ENCODE results near the gene PTOV1. TPM values are rescaled to one million over a fixed set of nuclear protein-coding genes. Genes with fewer than 3 reads are reported as not detected.

The PTOV1 gene
- polyA plus RNA-seq, 1 experiment: 67.6 TPM

- TF ChIP-seq, protein P1, sequence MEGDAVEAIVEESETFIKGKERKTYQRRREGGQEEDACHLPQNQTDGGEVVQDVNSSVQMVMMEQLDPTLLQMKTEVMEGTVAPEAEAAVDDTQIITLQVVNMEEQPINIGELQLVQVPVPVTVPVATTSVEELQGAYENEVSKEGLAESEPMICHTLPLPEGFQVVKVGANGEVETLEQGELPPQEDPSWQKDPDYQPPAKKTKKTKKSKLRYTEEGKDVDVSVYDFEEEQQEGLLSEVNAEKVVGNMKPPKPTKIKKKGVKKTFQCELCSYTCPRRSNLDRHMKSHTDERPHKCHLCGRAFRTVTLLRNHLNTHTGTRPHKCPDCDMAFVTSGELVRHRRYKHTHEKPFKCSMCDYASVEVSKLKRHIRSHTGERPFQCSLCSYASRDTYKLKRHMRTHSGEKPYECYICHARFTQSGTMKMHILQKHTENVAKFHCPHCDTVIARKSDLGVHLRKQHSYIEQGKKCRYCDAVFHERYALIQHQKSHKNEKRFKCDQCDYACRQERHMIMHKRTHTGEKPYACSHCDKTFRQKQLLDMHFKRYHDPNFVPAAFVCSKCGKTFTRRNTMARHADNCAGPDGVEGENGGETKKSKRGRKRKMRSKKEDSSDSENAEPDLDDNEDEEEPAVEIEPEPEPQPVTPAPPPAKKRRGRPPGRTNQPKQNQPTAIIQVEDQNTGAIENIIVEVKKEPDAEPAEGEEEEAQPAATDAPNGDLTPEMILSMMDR (IDR thresholded peaks at IDR 0.05; ENCODE audit: insufficient read depth, low read depth, low read length): no peak
- ChIA-PET POLR2A (no interaction called here), CTCF (interaction anchor here (1.9 to 2.2 kb wide), 2 partner anchors 62 to 95 kb away, joined by 4 to 9 read pairs; no protein-coding TSS in a partner anchor)
- peaks cover 1% of the 10 kb centered on the region for H3K36me3 ChIP-seq (ENCODE audit: control insufficient read depth, insufficient read depth, low read length)
- H3K4me3 ChIP-seq (ENCODE audit: low read depth, low read length): peak overlapping the region; percentile 65
- no peak for DNase-seq (ENCODE audit: low read depth)
- H3K27me3 ChIP-seq (ENCODE audit: control insufficient read depth, insufficient read depth, low read length): no peaks in the 10 kb centered on the region
Observed at GRCh38 chr19:49812452-49812996, 38.4 kb upstream of the PTOV1 start.

- peak; percentile 94 for DNase-seq (ENCODE audit: low read depth)
- H3K27me3 ChIP-seq (ENCODE audit: control insufficient read depth, insufficient read depth, low read length): no peaks in the 10 kb centered on the region
- H3K4me3 ChIP-seq (ENCODE audit: low read depth, low read length): peak within 1 kb of the TSS; percentile 65
- ChIA-PET CTCF (interaction anchor here (0.6 to 2.2 kb wide), 5 partner anchors 50 to 132 kb away, joined by 3 to 9 read pairs (median 3); no protein-coding TSS in a partner anchor), POLR2A (interaction anchor here (0.7 kb wide), 1 partner anchor 64 kb away, joined by 3 read pairs; the partner anchor contains the start of genes AKT1S1 and TBC1D17)
- no peaks in the 10 kb centered on the region for H3K36me3 ChIP-seq (ENCODE audit: control insufficient read depth, insufficient read depth, low read length)
- TF ChIP-seq, protein P1 (IDR thresholded peaks at IDR 0.05; ENCODE audit: insufficient read depth, low read depth, low read length): peak; percentile 40; the same call in 1 of the 2 replicates
Observed at GRCh38 chr19:49812997-49813861, 37.7 kb upstream of the PTOV1 start, which contains the start of gene FUZ. Gene FUZ (minus strand): TSS chr19:49813292. CDS start chr19:49813106, 186 bp downstream.

DNA sequence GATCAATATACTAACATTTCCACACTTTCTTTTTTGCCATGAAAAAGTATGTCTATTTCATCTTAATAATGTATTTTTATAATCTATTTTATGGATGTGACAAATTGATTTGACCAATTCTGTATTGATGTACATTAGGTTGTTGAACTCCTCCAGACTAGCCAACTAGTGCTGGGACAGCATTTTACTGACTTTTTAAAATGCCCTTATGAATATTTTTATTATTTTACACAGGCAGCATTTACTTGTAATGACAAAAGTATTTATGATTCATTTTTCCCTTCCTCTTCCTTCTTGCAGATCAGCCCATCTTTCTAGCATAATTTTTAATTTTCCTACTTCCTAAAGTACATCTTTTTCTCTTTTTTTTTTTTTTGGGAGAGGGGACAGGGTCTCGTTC lies 36.9 kb upstream of the PTOV1 start:
- peak overlapping the region; percentile 65 for H3K4me3 ChIP-seq (ENCODE audit: low read depth, low read length)
- TF ChIP-seq, protein P1 (IDR thresholded peaks at IDR 0.05; ENCODE audit: insufficient read depth, low read depth, low read length): no peak

DNA sequence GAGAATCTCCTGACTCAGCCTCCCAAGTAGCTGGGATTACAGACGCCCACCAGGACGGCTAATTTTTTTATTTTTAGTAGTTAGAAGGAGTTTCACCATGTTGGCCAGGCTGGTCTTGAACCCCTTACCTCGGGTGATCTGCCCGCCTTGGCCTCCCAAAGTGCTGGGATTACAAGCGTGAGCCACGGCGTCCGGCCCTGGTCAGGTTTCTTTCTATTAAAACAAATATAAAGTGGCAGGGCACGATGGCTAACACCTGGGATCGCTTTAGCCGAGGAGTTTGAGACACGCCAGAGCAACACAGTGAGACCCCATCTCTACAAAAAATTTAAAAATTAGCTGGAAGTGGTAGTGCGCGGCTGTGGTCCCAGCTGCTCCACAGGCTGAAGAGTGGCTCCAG lies 34.4 kb upstream of the PTOV1 start:
- CTCF ChIA-PET: no interaction called here
- no peak for DNase-seq (ENCODE audit: low read depth)
- Histone ChIP-seq H3K36me3 (ENCODE audit: control insufficient read depth, insufficient read depth, low read length) (peaks cover 4% of the 10 kb centered on the region), H3K27me3 (ENCODE audit: control insufficient read depth, insufficient read depth, low read length) (no peaks in the 10 kb centered on the region), H3K4me3 (ENCODE audit: low read depth, low read length) (no peak overlapping the region)
- TF ChIP-seq, protein P1 (IDR thresholded peaks at IDR 0.05; ENCODE audit: insufficient read depth, low read depth, low read length): no peak
- POLR2A ChIA-PET: no interaction called here

More for the DNA sequence above, 36.9 kb upstream of the PTOV1 start:
- CTCF ChIA-PET: interaction anchor here (1.0 to 2.2 kb wide), 3 partner anchors 64 to 124 kb away, joined by 3 to 9 read pairs (median 4); no protein-coding TSS in a partner anchor
- no peak for DNase-seq (ENCODE audit: low read depth)
- Histone ChIP-seq H3K27me3 (ENCODE audit: control insufficient read depth, insufficient read depth, low read length) (no peaks in the 10 kb centered on the region), H3K36me3 (ENCODE audit: control insufficient read depth, insufficient read depth, low read length) (no peaks in the 10 kb centered on the region)
- POLR2A ChIA-PET: interaction anchor here (0.7 kb wide), 2 partner anchors 61 to 63 kb away, joined by 3 to 16 read pairs; partner anchors contain the start of genes AKT1S1 and TBC1D17
